Measurements from ENCODE around the gene FAM184A.

FAM184A gene

GRCh38 chr6:119052987-119053386 is 25.5 kb downstream of the FAM184A start:
- TF ChIP-seq CTCF (IDR thresholded peaks at IDR 0.05; ENCODE audit: extremely low read depth, missing control alignments), result no peak
- DNase-seq (ENCODE audit: low spot score), result no peak

- no peak for TF ChIP-seq CTCF (IDR thresholded peaks at IDR 0.05; ENCODE audit: extremely low read depth, missing control alignments)
- no peak for DNase-seq (ENCODE audit: low spot score)
Observed at GRCh38 chr6:119052292-119052889, 26.1 kb downstream of the FAM184A start.

GRCh38 chr6:119044255-119044654 is 34.2 kb downstream of the FAM184A start:
- no peak for TF ChIP-seq CTCF (IDR thresholded peaks at IDR 0.05; ENCODE audit: extremely low read depth, missing control alignments)
- DNase-seq (ENCODE audit: low spot score), result no peak

- no peak for DNase-seq (ENCODE audit: low spot score)
- no peak for TF ChIP-seq CTCF (IDR thresholded peaks at IDR 0.05; ENCODE audit: extremely low read depth, missing control alignments)
Observed at GRCh38 chr6:119043783-119044182, 34.7 kb downstream of the FAM184A start.

GRCh38 chr6:119043265-119043664 is 35.2 kb downstream of the FAM184A start:
- no peak for TF ChIP-seq CTCF (IDR thresholded peaks at IDR 0.05; ENCODE audit: extremely low read depth, missing control alignments)
- DNase-seq (ENCODE audit: low spot score), result no peak

GRCh38 chr6:119040636-119041035 is 37.8 kb downstream of the FAM184A start:
- no peak for DNase-seq (ENCODE audit: low spot score)
- TF ChIP-seq CTCF (IDR thresholded peaks at IDR 0.05; ENCODE audit: extremely low read depth, missing control alignments), result no peak

- DNase-seq (ENCODE audit: low spot score), result no peak
- TF ChIP-seq CTCF (IDR thresholded peaks at IDR 0.05; ENCODE audit: extremely low read depth, missing control alignments), result no peak
Observed at GRCh38 chr6:119040229-119040628, 38.2 kb downstream of the FAM184A start.
